H9 (cell line): ENCODE data around the gene ERC2. TPM values are rescaled to one million over a fixed set of nuclear protein-coding genes. Genes with fewer than 3 reads are reported as not detected.

Source experiments
- DNase-seq: peaks from one replicate; pipeline ENCODE4 v3.0.0-alpha.2; 2017
- H2AFZ ChIP-seq: one replicate; pipeline ENCODE4 v1.6.1; 2013; ENCODE audit warnings: mild to moderate bottlenecking, low read length, control low read depth, moderate library complexity
- H2AK5ac ChIP-seq: 2 replicates; pipeline ENCODE4 v1.6.1; 2013; ENCODE audit warnings: low read length, control low read depth, mixed read lengths; ENCODE audit not compliant: insufficient read length
- H2BK120ac ChIP-seq: one replicate; pipeline ENCODE4 v1.6.1; 2013; ENCODE audit warnings: low read depth, mild to moderate bottlenecking, low read length, control low read depth, inconsistent platforms; ENCODE audit not compliant: poor library complexity, severe bottlenecking
- H2BK12ac ChIP-seq: 2 replicates; pipeline ENCODE4 v1.6.1; 2013; ENCODE audit warnings: low read length, control low read depth, mixed read lengths, low read depth; ENCODE audit not compliant: insufficient read length
- H2BK15ac ChIP-seq: 2 replicates; pipeline ENCODE4 v1.6.1; 2013; ENCODE audit warnings: low read depth, low read length, control low read depth
- H2BK20ac ChIP-seq: one replicate; pipeline ENCODE4 v1.6.1; 2013; ENCODE audit warnings: low read depth, mild to moderate bottlenecking, low read length, control low read depth, inconsistent platforms; ENCODE audit not compliant: poor library complexity, severe bottlenecking
- H2BK5ac ChIP-seq: 2 replicates; pipeline ENCODE4 v1.6.1; 2013; ENCODE audit warnings: low read length, control low read depth, mixed read lengths; ENCODE audit not compliant: insufficient read length
- H3K14ac ChIP-seq: 2 replicates; pipeline ENCODE4 v1.6.1; 2013; ENCODE audit warnings: low read length, control low read depth; ENCODE audit not compliant: insufficient read depth
- H3K18ac ChIP-seq: 2 replicates; pipeline ENCODE4 v1.6.1; 2013; ENCODE audit warnings: low read depth, mild to moderate bottlenecking, mixed read lengths, low read length, control low read depth; ENCODE audit not compliant: insufficient read length
- H3K23ac ChIP-seq: 2 replicates; pipeline ENCODE4 v1.6.1; 2013; ENCODE audit warnings: low read length, control low read depth, mixed read lengths, low read depth; ENCODE audit not compliant: insufficient read length
- H3K23me2 ChIP-seq: 2 replicates; pipeline ENCODE4 v1.6.1; 2013; ENCODE audit warnings: low read depth, mild to moderate bottlenecking, mixed read lengths, low read length, control low read depth; ENCODE audit not compliant: insufficient read length, poor library complexity, severe bottlenecking
- H3K27ac ChIP-seq: 2 replicates; pipeline ENCODE4 v1.5.1; 2013; ENCODE audit warnings: low read length, control low read depth, mixed read lengths, low read depth; ENCODE audit not compliant: insufficient read length
- H3K27me3 ChIP-seq: 2 replicates; pipeline ENCODE4 v1.6.1; 2013; ENCODE audit warnings: low read length, control low read depth, inconsistent platforms; ENCODE audit not compliant: insufficient read depth
- H3K4ac ChIP-seq: 2 replicates; pipeline ENCODE4 v1.6.1; 2013; ENCODE audit warnings: low read depth, mild to moderate bottlenecking, control low read depth, inconsistent platforms, low read length, moderate library complexity
- H3K4me1 ChIP-seq: 2 replicates; pipeline ENCODE4 v1.6.1; 2013; ENCODE audit warnings: low read length, control low read depth, inconsistent platforms; ENCODE audit not compliant: insufficient read depth
- H3K4me2 ChIP-seq: 2 replicates; pipeline ENCODE4 v1.6.1; 2013; ENCODE audit warnings: low read length, control low read depth, mixed read lengths; ENCODE audit not compliant: insufficient read length, insufficient read depth
- H3K56ac ChIP-seq: 2 replicates; pipeline ENCODE4 v1.6.1; 2013; ENCODE audit warnings: low read depth, mild to moderate bottlenecking, mixed read lengths, low read length, control low read depth; ENCODE audit not compliant: insufficient read length
- H3K79me1 ChIP-seq: 2 replicates; pipeline ENCODE4 v1.6.1; 2013; ENCODE audit warnings: low read depth, mild to moderate bottlenecking, moderate library complexity, low read length, control low read depth, inconsistent platforms; ENCODE audit not compliant: insufficient read depth, poor library complexity, severe bottlenecking
- H3K79me2 ChIP-seq: 2 replicates; pipeline ENCODE4 v1.6.1; 2013; ENCODE audit warnings: low read length, control low read depth, inconsistent platforms; ENCODE audit not compliant: insufficient read depth
- H3K9ac ChIP-seq: 2 replicates; pipeline ENCODE4 v1.6.1; 2013; ENCODE audit warnings: low read length, control low read depth, mixed read lengths; ENCODE audit not compliant: insufficient read length; ENCODE audit errors: extremely low read depth
- H3K9me3 ChIP-seq: one replicate; pipeline ENCODE4 v1.6.1; 2013; ENCODE audit warnings: low read depth, low read length, inconsistent platforms; ENCODE audit not compliant: control insufficient read depth
- H3T11ph ChIP-seq: one replicate; pipeline ENCODE4 v1.6.1; 2013; ENCODE audit warnings: mild to moderate bottlenecking, low read length, control low read depth, inconsistent platforms
- H4K20me1 ChIP-seq: one replicate; pipeline ENCODE4 v1.6.1; 2013; ENCODE audit not compliant: control insufficient read depth, insufficient read length, insufficient read depth
- H4K5ac ChIP-seq: 2 replicates; pipeline ENCODE4 v1.6.1; 2013; ENCODE audit warnings: low read depth, mild to moderate bottlenecking, mixed read lengths, low read length, control low read depth; ENCODE audit not compliant: insufficient read length
- H4K8ac ChIP-seq: replicated peaks from 2 replicates; pipeline ENCODE4 v1.6.1; 2013; ENCODE audit warnings: low read length, control low read depth, mixed read lengths, low read depth; ENCODE audit not compliant: insufficient read length
- H4K91ac ChIP-seq: 2 replicates; pipeline ENCODE4 v1.6.1; 2013; ENCODE audit warnings: low read depth, mild to moderate bottlenecking, moderate library complexity, mixed read lengths, low read length, control low read depth; ENCODE audit not compliant: insufficient read length
- H3K27ac Mint-ChIP-seq, 3 experiments: 2 replicates in 2 of 3; 3 replicates in 1 of 3; pipeline ENCODE4 v1.8.0; 2020 to 2021; ENCODE audit warnings: mixed read lengths in 3 of 3, mild to moderate bottlenecking in 1 of 3, moderate library complexity in 1 of 3
- H3K27me3 Mint-ChIP-seq: 2 replicates; pipeline ENCODE4 v1.8.0; 2021; ENCODE audit warnings: low read depth, mild to moderate bottlenecking, moderate library complexity, mixed read lengths
- H3K36me3 Mint-ChIP-seq, 3 experiments: 2 replicates in 2 of 3; 3 replicates in 1 of 3; pipeline ENCODE4 v1.8.0; 2020 to 2021; ENCODE audit warnings: low read depth in 3 of 3, mixed read lengths in 3 of 3; ENCODE audit not compliant: insufficient read depth in 1 of 3
- H3K4me1 Mint-ChIP-seq, 2 experiments: 2 replicates each; pipeline ENCODE4 v1.8.0; 2020; ENCODE audit warnings: mixed read lengths in 2 of 2
- H3K4me3 Mint-ChIP-seq, 2 experiments: 2 replicates in 1 of 2; 3 replicates in 1 of 2; pipeline ENCODE4 v1.8.0; 2020 to 2021; ENCODE audit warnings: mild to moderate bottlenecking in 2 of 2, mixed read lengths in 2 of 2, moderate library complexity in 1 of 2
- H3K9me3 Mint-ChIP-seq, 2 experiments: 2 replicates in 1 of 2; 3 replicates in 1 of 2; pipeline ENCODE4 v1.8.0; 2020; ENCODE audit warnings: mild to moderate bottlenecking in 2 of 2, mixed read lengths in 2 of 2, moderate library complexity in 1 of 2
- CTCF ChIP-seq: fragments of 200-600 bp; sonication (generic); conservative IDR thresholded peaks from 3 replicates; pipeline ENCODE4 v1.8.0; 2021; ENCODE audit warnings: antibody characterized with exemption, mild to moderate bottlenecking
- WGBS: extraction: QIAGEN DNeasy Blood & Tissue Kit; methylation state at CpG from one replicate; pipeline ENCODE4 v1.1.7; 2013; ENCODE audit warnings: missing lambda C conversion rate, low lambda C conversion rate, mixed read lengths; ENCODE audit not compliant: insufficient read length; ENCODE audit errors: extremely low coverage; 5-methylcytosine and 5-hydroxymethylcytosine counted together
- total RNA-seq: library from RNA; stranded (reverse); gene quantifications from 2 replicates; pipeline ENCODE4 v1.2.1, GENCODE V29; 2021

Gene ERC2
- total RNA-seq, 1 experiment from 2014 or later: 15.4 TPM

GRCh38 chr3:55498520-55498919 is 969.7 kb downstream of the ERC2 start:
- Histone ChIP-seq H3K4me2 (no peak overlapping the region), H3K56ac (no peak overlapping the region), H4K91ac (no peak overlapping the region), H3K9ac (no peak overlapping the region), H3K23me2 (no peaks in the 10 kb centered on the region), H3K27ac (no peak overlapping the region), H2BK20ac (no peak overlapping the region), H2BK12ac (no peak overlapping the region), H3K4ac (no peak overlapping the region), H3K23ac (no peak overlapping the region), H3K27me3 (no peaks in the 10 kb centered on the region; the same call in 1 of the 2 replicates), H4K5ac (no peak overlapping the region), H2AFZ (no peak overlapping the region), H3K14ac (no peak overlapping the region), H2BK120ac (no peak overlapping the region), H2BK15ac (no peak overlapping the region), H3K79me2 (no peaks in the 10 kb centered on the region), H3K79me1 (no peaks in the 10 kb centered on the region), H2AK5ac (no peak overlapping the region), H4K20me1 (no peaks in the 10 kb centered on the region), H3K9me3 (no peaks in the 10 kb centered on the region), H3T11ph (no peak overlapping the region), H3K18ac (no peak overlapping the region), H3K4me1 (no peaks in the 10 kb centered on the region), H2BK5ac (no peak overlapping the region), H4K8ac (no peak overlapping the region)
- TF ChIP-seq CTCF: no peak
- Mint-ChIP-seq H3K9me3 (no peaks in the 10 kb centered on the region), H3K27me3 (no peaks in the 10 kb centered on the region; the same call in 1 of the 2 replicates), H3K36me3 (no peaks in the 10 kb centered on the region), H3K4me1 (no peaks in the 10 kb centered on the region), H3K27ac (no peak overlapping the region), H3K4me3 (no peak overlapping the region)
- WGBS: no CpG with 5 or more reads among the region's 4 CpGs
- no peak for DNase-seq
